Activated CD4-positive, alpha-beta memory T cell treated with anti-CD3 and anti-CD28 coated beads for 36 hours (primary cell): ENCODE measurements around the gene JMJD8. TPM values are rescaled to one million over a fixed set of nuclear protein-coding genes. Genes with fewer than 3 reads are reported as not detected.
A peak's percentile ranks its signal among the peaks of the same experiment; 100 is the strongest.

Experiments used
- CTCF ChIA-PET: fragments of 350-600 bp; sonication (Branson Sonifier 250); formaldehyde crosslinking; loops from one replicate; lab custom pipeline; 2021; ENCODE audit warnings: antibody characterized with exemption, inconsistent platforms; lab: Charles Lee
- POLR2A ChIA-PET: fragments of 350-600 bp; sonication (Branson Sonifier 250); formaldehyde crosslinking; loops from one replicate; lab custom pipeline; 2021; ENCODE audit warnings: antibody characterized with exemption; lab: Charles Lee
- DNase-seq: peaks from one replicate; pipeline ENCODE4 v3.0.0-alpha.2; 2020
- H3K27ac Mint-ChIP-seq: one replicate; pipeline ENCODE4 v1.8.0; 2021; ENCODE audit warnings: mixed read lengths
- H3K27me3 Mint-ChIP-seq: one replicate; pipeline ENCODE4 v1.8.0; 2021; ENCODE audit warnings: mixed read lengths
- H3K36me3 Mint-ChIP-seq: one replicate; pipeline ENCODE4 v1.8.0; 2021; ENCODE audit warnings: mixed read lengths
- H3K4me1 Mint-ChIP-seq: one replicate; pipeline ENCODE4 v1.8.0; 2021; ENCODE audit warnings: low read depth, mixed read lengths
- H3K4me3 Mint-ChIP-seq: one replicate; pipeline ENCODE4 v1.8.0; 2021; ENCODE audit warnings: mild to moderate bottlenecking, mixed read lengths
- H3K9me3 Mint-ChIP-seq: one replicate; pipeline ENCODE4 v1.8.0; 2021; ENCODE audit warnings: mixed read lengths
- intact Hi-C: fragments of 100-400 bp; cut with micrococcal nuclease; formaldehyde crosslinking; loops from one replicate; pipeline ENCODE4 v1.15.1; 2023
- total RNA-seq, 2 experiments: library from RNA; stranded (reverse); gene quantifications; one replicate each; pipeline ENCODE4 v1.2.3, GENCODE V29; 2021

The JMJD8 gene
- total RNA-seq, 2 experiments from 2014 or later = 29.8 to 30.3 TPM

DNA sequence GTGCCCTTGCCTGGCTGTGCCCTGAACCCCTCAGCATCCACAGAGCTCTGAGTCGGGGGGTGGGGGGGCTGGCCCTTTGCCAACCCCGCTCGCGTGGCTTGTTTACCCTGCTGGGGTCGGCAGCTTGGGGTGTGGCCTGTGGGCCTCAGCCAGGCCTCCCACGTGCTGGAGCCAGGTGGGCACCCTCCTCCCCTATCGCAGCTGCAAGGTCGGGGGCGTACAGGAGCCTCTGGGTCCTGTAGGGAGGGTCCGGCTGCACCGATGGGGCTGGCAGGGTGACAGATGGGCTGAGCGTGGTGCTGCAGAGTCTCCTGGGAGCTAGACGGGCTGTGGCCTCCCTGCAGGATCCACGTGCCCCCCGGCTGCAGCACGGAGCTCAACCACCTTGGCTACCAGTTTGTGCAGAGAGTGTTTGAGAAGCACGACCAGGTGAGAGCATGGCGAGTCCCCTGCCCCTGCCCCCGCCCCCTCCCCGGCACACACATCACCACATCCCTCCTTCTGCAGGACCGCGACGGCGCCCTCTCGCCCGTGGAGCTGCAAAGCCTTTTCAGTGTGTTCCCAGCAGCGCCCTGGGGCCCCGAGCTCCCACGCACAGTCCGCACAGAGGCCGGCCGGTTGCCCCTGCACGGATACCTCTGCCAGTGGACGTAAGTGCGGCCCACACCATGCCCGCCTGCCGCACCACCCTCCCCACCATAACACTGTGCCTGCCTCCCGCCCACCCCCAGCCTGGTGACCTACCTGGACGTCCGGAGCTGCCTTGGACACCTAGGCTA lies 12.6 kb downstream of the JMJD8 start:
- ChIA-PET CTCF (no interaction called here), POLR2A (no interaction called here)
- Mint-ChIP-seq H3K27me3 (no peaks in the 10 kb centered on the region), H3K9me3 (no peaks in the 10 kb centered on the region), H3K4me1 (peaks cover 10% of the 10 kb centered on the region), H3K36me3 (peaks cover 12% of the 10 kb centered on the region), H3K4me3 (no peak overlapping the region), H3K27ac (no peak overlapping the region)
- no peak for DNase-seq
- intact Hi-C loops = no loop called here

DNA sequence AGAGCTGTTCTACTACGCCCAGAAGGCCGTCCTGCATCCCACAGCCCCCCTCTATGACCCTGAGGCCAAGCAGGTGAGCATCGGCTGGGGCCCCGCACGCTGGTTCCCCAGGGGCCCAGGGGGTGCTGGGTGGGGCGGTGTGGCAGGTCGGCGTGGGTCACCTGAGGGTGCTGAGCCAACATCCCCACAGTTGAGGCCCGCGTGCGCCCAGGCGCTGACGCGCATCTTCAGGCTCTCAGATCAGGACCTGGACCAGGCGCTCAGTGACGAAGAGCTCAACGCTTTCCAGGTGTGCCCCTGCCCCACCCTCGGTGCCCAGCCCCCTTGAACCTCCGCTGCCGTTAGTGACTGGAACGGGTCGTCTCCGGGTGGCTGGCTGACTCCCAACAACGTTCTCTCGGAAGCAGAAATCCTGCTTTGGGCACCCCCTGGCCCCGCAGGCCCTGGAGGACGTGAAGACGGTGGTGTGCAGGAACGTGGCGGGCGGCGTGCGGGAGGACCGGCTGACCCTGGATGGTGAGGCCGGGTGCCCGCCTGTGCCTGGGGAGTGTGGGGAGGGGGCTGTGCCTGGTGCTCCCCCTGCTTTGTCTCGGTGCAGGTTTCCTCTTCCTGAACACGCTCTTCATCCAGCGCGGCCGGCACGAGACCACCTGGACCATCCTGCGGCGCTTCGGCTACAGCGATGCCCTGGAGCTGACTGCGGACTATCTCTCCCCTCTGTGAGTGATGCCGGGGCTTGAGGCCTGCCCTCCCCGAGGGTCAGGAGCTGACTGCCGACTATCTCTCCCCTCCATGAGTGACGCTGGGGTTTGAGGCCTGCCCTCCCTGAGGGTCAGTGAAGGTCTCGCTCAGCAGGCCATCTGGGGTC lies 13.4 kb downstream of the JMJD8 start:
- H3K27ac Mint-ChIP-seq = no peak overlapping the region
- POLR2A ChIA-PET = no interaction called here
- no peaks in the 10 kb centered on the region for H3K27me3 Mint-ChIP-seq
- H3K4me3 Mint-ChIP-seq = no peak overlapping the region
- no peaks in the 10 kb centered on the region for H3K9me3 Mint-ChIP-seq
- DNase-seq = no peak
- intact Hi-C loops = no loop called here
- CTCF ChIA-PET = no interaction called here
- peaks cover 10% of the 10 kb centered on the region for H3K4me1 Mint-ChIP-seq
- peaks cover 12% of the 10 kb centered on the region for H3K36me3 Mint-ChIP-seq

DNA sequence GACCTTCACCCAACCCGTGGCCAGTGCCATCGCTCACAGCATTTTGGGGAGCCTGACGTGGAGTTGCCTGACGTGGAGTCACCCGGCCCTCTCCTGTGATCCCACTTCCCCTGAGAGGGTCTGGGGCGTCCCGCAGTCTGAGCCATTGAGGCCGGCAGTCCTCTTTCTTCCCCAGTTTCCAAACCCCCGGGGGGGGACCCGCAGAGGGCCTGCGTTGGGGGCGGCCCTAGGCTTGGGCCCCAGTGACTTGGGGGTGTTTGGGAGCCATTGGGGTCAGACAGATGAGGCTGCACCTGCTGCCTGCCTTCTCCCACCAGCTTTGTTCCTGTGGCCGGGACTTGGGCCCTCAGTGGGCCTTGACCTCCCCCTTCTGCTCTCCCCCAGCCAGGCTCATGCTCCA lies 14.5 kb downstream of the JMJD8 start:
- H3K4me3 Mint-ChIP-seq = peak overlapping the region; percentile 42
- ChIA-PET POLR2A (no interaction called here), CTCF (no interaction called here)
- no peaks in the 10 kb centered on the region for H3K27me3 Mint-ChIP-seq
- peaks cover 6% of the 10 kb centered on the region for H3K4me1 Mint-ChIP-seq
- intact Hi-C loops = no loop called here
- no peaks in the 10 kb centered on the region for H3K9me3 Mint-ChIP-seq
- H3K36me3 Mint-ChIP-seq = peaks cover 12% of the 10 kb centered on the region
- DNase-seq = no peak
- no peak overlapping the region for H3K27ac Mint-ChIP-seq

DNA sequence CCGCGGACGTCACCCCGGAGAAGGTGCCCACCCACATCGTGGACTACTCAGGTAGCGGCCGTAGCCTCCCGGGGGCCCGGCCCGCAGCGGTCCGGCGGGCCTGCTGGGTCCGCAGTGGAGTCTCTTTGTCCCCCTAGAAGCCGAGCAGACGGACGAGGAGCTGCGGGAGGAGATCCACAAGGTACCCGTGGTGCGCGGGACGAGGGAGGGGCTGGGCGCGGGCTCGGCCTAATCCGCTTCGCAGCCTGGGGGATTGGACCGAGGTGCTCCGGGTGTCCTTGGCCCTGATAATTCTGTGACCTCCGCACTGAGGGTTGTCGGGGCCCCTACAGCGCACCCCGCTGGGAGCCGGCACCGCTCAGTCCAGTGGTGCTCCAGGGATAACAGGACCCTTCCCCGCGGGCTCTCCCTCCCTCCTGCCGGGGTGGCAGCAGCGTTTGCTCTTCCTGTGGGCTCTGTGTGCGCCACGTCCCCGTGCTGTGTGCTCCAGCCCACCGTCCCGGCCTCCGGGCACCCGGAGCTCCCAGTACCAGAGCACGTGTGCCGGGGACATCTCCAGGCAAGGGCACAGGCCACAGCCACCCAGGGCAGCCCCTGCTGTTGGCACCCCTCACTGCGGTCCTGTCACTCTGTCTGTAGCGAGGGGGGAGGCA lies 15.5 kb downstream of the JMJD8 start:
- H3K4me1 Mint-ChIP-seq = peaks cover 6% of the 10 kb centered on the region
- POLR2A ChIA-PET = interaction anchor here (0.9 to 1.8 kb wide), 2 partner anchors 20 to 26 kb away, joined by 3 to 4 read pairs; partner anchors contain the start of gene WDR90
- CTCF ChIA-PET = interaction anchor here (0.6 to 1.9 kb wide), 8 partner anchors 11 to 76 kb away, joined by 3 to 7 read pairs (median 3); partner anchors contain the start of gene STUB1

DNA sequence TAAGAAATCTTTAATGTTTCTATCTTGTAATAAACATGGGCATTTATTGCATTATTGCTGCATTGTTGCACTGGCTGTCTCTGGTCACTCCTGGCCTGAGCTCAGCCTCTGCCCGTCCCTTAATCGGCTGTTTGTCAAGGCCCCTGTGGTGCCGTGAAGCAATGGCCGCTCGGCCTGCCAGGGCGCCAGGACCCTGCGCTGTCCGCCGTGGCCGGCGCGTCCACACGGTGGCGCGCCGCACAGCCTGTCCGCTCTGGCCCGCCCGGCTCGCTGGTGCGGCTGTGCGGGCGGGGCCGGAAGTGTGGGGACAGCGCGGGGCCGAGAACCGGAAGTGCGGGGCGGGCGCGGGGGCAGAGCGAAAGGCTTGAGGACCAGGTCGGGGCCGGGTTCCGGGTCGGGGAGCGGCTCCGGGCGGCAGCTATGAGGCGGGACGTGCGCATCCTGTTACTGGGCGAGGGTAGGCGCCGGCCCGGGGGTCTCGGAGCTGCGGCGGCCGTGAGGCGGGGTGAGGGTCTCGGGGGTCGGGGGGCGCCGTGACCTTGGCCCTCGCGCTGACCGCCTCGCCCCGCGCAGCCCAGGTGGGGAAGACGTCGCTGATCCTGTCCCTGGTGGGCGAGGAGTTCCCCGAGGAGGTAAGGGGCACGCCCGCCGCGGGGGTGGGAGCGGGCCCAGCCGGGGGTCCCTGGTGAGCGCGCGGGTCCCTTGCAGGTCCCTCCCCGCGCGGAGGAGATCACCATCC lies 16.2 kb downstream of the JMJD8 start, which contains the start of gene RHOT2:
TSS of gene RHOT2 (plus strand) at position 353 of the 739 bp plus-strand sequence. CDS start at position 421, 68 bp downstream.
- CTCF ChIA-PET = interaction anchor here (0.6 to 1.9 kb wide), 10 partner anchors 11 to 1038 kb away, joined by 3 to 7 read pairs (median 3); partner anchors contain the start of gene STUB1
- intact Hi-C loops = no loop called here

More for the DNA sequence above, 15.5 kb downstream of the JMJD8 start:
- DNase-seq = peak; percentile 32
- Mint-ChIP-seq H3K9me3 (no peaks in the 10 kb centered on the region), H3K27me3 (no peaks in the 10 kb centered on the region), H3K36me3 (peaks cover 12% of the 10 kb centered on the region), H3K27ac (peak overlapping the region; percentile 33), H3K4me3 (peak overlapping the region; percentile 77)
- intact Hi-C loops = no loop called here

DNA sequence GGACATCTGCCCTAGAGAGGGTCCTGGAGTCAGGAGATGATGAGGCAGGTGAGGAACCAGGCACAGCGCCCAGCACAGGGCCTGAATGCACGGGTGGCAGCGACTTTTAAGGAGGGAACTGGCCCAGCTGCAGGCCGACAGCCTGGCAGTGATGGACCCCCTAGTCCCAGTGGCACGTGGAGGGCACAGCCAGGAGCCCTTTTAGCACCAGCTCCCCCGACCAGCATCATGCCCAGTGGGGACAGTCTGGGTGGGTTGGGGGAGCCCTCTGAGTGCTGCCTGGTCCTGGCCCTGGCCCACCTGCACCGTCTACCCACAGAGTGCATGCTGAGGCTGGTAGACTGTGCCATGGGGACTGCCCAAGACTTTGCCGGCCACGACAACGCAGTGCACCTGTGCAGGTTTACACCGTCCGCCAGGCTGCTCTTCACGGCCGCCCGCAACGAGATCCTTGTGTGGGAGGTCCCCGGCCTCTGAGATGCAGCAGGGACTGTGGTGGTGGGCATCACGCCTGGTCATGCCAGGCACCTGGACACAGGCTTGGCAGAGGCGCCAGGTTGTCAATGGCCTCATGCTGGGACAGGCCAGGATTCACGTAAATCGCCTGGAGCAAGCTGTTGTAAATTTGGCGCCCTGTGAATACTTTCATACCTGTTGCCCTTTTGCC lies 16.9 kb downstream of the JMJD8 start:
- Mint-ChIP-seq H3K27me3 (no peaks in the 10 kb centered on the region), H3K27ac (peak overlapping the region; percentile 85), H3K4me1 (peaks cover 6% of the 10 kb centered on the region), H3K36me3 (peaks cover 12% of the 10 kb centered on the region), H3K9me3 (no peaks in the 10 kb centered on the region), H3K4me3 (peak overlapping the region; percentile 77)
- CTCF ChIA-PET = interaction anchor here (0.7 to 1.9 kb wide), 5 partner anchors 19 to 1038 kb away, joined by 3 to 7 read pairs (median 3); no protein-coding TSS in a partner anchor
- no peak for DNase-seq
- POLR2A ChIA-PET = interaction anchor here (0.9 to 1.8 kb wide), 3 partner anchors 13 to 19 kb away, joined by 3 to 4 read pairs (median 4); partner anchors contain the start of genes JMJD8, STUB1 and WDR90
- intact Hi-C loops = no loop called here

More for the DNA sequence above, 16.2 kb downstream of the JMJD8 start, which contains the start of gene RHOT2:
- Mint-ChIP-seq H3K27me3 (no peaks in the 10 kb centered on the region), H3K27ac (peak within 1 kb of the TSS; percentile 85), H3K4me1 (peaks cover 6% of the 10 kb centered on the region), H3K4me3 (peak within 1 kb of the TSS; percentile 77), H3K9me3 (no peaks in the 10 kb centered on the region), H3K36me3 (peaks cover 11% of the 10 kb centered on the region)
- DNase-seq = peak; percentile 96
- POLR2A ChIA-PET = interaction anchor here (0.9 to 1.8 kb wide), 3 partner anchors 13 to 19 kb away, joined by 3 to 4 read pairs (median 4); partner anchors contain the start of genes JMJD8, STUB1 and WDR90

DNA sequence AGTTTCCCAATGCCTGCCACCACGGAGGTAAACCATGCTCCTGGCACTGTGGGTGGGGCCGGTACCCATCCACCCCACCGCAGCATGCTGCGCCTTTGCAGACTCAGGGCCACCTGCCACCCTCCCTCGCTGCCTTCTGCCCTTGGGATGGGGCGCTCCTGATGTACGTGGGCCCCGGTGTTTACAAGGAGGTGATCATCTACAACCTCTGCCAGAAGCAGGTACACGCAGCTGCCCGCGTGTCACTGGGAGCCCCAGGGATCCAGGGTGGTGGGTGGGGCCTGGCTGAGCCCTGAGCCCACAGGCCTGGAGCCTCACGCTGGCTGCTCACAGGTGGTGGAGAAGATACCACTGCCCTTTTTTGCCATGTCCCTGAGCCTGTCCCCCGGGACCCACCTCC lies 17.6 kb downstream of the JMJD8 start:
- H3K9me3 Mint-ChIP-seq = no peaks in the 10 kb centered on the region

DNA sequence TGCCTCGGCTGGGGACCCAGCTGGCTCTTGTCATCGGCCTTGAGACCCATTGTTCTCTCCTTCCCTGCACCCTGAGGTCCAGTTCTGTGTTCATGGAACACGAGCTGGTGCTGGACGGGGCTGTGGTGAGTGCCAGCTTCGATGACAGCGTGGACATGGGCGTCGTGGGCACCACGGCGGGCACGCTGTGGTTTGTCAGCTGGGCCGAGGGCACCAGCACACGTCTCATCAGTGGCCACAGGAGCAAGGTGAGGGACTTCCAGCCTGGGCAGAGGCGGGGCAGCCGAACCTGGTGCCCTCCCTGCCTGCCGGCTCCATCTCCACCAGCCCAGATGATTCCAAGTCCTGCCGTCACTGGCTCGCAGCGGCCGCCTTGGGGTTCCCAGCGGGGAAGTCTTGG lies 21.5 kb downstream of the JMJD8 start:
- DNase-seq = no peak
- CTCF ChIA-PET = no interaction called here
- Mint-ChIP-seq H3K9me3 (no peaks in the 10 kb centered on the region), H3K36me3 (peaks cover 3% of the 10 kb centered on the region), H3K27ac (no peak overlapping the region), H3K4me3 (no peak overlapping the region), H3K4me1 (peaks cover 6% of the 10 kb centered on the region), H3K27me3 (no peaks in the 10 kb centered on the region)
- POLR2A ChIA-PET = no interaction called here
- intact Hi-C loops = no loop called here

More for the DNA sequence above, 17.6 kb downstream of the JMJD8 start:
- H3K36me3 Mint-ChIP-seq = peaks cover 12% of the 10 kb centered on the region
- intact Hi-C loops = no loop called here
- no peaks in the 10 kb centered on the region for H3K27me3 Mint-ChIP-seq
- DNase-seq = no peak
- H3K27ac Mint-ChIP-seq = no peak overlapping the region
- ChIA-PET POLR2A (interaction anchor here (1.2 kb wide), 1 partner anchor 14 kb away, joined by 4 read pairs; the partner anchor contains the start of gene STUB1), CTCF (no interaction called here)
- H3K4me1 Mint-ChIP-seq = peaks cover 6% of the 10 kb centered on the region
- H3K4me3 Mint-ChIP-seq = no peak overlapping the region

DNA sequence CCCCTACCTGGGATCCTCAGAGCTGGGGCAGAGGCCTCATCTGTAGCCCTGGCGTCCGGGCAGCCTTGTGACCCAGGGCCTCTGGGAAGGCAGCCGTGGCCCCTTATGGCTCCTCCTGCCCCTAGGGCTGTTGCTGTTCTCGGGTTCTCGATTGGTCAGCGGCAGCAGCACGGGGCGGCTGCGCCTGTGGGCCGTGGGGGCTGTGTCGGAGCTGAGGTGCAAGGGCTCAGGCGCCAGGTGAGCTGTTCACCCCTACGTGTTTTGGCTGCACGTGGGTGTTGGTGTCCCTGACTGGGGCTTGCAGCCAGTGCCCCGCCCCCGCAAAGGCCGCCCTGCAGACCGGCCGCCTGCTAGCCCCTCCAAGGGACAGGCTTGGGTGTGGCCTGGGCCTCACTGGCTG lies 22.0 kb downstream of the JMJD8 start:
- Mint-ChIP-seq H3K36me3 (peaks cover 3% of the 10 kb centered on the region), H3K27me3 (no peaks in the 10 kb centered on the region), H3K4me3 (no peak overlapping the region), H3K4me1 (peaks cover 4% of the 10 kb centered on the region), H3K9me3 (no peaks in the 10 kb centered on the region), H3K27ac (no peak overlapping the region)
- intact Hi-C loops = no loop called here
- DNase-seq = no peak
- CTCF ChIA-PET = no interaction called here
- POLR2A ChIA-PET = no interaction called here

DNA sequence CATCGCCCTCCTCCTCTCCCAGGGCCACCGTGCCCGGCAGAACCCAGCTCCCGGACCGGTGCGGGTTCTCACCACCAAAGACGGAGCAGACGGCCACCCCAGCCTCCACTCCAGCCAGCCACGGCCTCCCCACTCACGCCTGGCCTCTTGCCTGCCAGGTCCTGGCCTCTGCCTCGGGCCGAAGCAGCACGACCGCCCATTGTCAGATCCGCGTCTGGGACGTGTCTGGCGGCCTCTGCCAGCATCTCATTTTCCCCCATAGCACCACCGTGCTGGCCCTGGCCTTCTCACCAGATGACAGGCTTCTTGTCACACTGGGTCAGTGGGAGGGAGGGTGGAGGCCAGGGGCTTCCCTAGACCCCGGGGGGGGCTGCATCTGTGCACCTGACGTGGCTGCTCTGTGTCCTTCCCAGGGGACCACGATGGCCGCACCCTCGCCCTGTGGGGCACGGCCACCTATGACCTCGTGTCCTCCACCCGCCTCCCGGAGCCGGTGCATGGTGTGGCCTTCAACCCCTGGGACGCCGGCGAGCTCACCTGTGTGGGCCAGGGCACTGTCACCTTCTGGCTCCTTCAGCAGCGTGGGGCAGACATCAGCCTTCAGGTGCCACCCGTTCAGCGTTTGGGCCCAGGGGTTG lies 22.8 kb downstream of the JMJD8 start:
- H3K27ac Mint-ChIP-seq = no peak overlapping the region
- H3K4me1 Mint-ChIP-seq = peaks cover 4% of the 10 kb centered on the region
- H3K9me3 Mint-ChIP-seq = no peaks in the 10 kb centered on the region
- DNase-seq = no peak
- no peak overlapping the region for H3K4me3 Mint-ChIP-seq
- peaks cover 3% of the 10 kb centered on the region for H3K36me3 Mint-ChIP-seq
- ChIA-PET POLR2A (no interaction called here), CTCF (no interaction called here)
- intact Hi-C loops = no loop called here
- H3K27me3 Mint-ChIP-seq = no peaks in the 10 kb centered on the region
